PC-9 (cell line): ENCODE results near the gene USH1C. TPM values are rescaled to one million over a fixed set of nuclear protein-coding genes. Genes with fewer than 3 reads are reported as not detected.

Experiments used
- BruUV-seq: library from RNA; stranded (reverse); fragments of 400-500 nt; replicated peaks from 2 replicates; lab custom pipeline; 2021; lab: Mats Ljungman, UMichigan
- CTCF ChIA-PET: fragments of 300-600 bp; sonication (Branson Sonifier 250); formaldehyde crosslinking; loops from one replicate; lab custom pipeline; 2022; ENCODE audit warnings: antibody characterized with exemption; lab: Charles Lee
- POLR2A ChIA-PET: fragments of 300-600 bp; sonication (Branson Sonifier 250); formaldehyde crosslinking; loops from one replicate; lab custom pipeline; 2022; ENCODE audit warnings: antibody characterized with exemption; ENCODE audit not compliant: unreplicated experiment; lab: Charles Lee
- DNase-seq, 2 experiments: peaks; one replicate each; pipeline versions ENCODE4 v3.0.0 to v3.0.0-alpha.2; 2015 to 2022; ENCODE audit warnings: mixed read lengths in 1 of 2
- H2AFZ ChIP-seq: fragments of 200-600 bp; sonication (generic); 2 replicates; pipeline ENCODE4 v1.8.1; 2017; ENCODE audit warnings: antibody characterized with exemption
- H3F3A ChIP-seq: fragments of 200-600 bp; sonication (generic); 2 replicates; pipeline ENCODE4 v1.8.1; 2017; ENCODE audit warnings: antibody characterized with exemption, mild to moderate bottlenecking, low read depth; ENCODE audit not compliant: insufficient read depth
- H3K27ac ChIP-seq: fragments of 200-600 bp; sonication (generic); 2 replicates; pipeline ENCODE4 v1.6.1; 2016; ENCODE audit warnings: mixed run types
- H3K27me3 ChIP-seq: fragments of 200-600 bp; sonication (generic); 2 replicates; pipeline ENCODE4 v1.6.1; 2016; ENCODE audit warnings: low read depth, mixed run types; ENCODE audit not compliant: insufficient read depth
- H3K36me3 ChIP-seq: fragments of 200-600 bp; sonication (generic); 2 replicates; pipeline ENCODE4 v1.6.1; 2016; ENCODE audit warnings: low read depth, mixed run types
- H3K4me1 ChIP-seq: fragments of 200-600 bp; sonication (generic); replicated peaks from 2 replicates; pipeline ENCODE4 v1.6.1; 2016; ENCODE audit warnings: mixed run types; ENCODE audit not compliant: insufficient read depth
- H3K4me2 ChIP-seq: fragments of 200-600 bp; sonication (generic); 2 replicates; pipeline ENCODE4 v1.6.1; 2017; ENCODE audit warnings: mixed run types
- H3K4me3 ChIP-seq: fragments of 200-600 bp; sonication (generic); 2 replicates; pipeline ENCODE4 v1.6.1; 2016; ENCODE audit warnings: mixed run types
- H3K79me2 ChIP-seq: fragments of 200-600 bp; sonication (generic); 2 replicates; pipeline ENCODE4 v1.6.1; 2017; ENCODE audit warnings: low read depth, mixed run types
- H3K9me2 ChIP-seq: fragments of 200-600 bp; sonication (generic); 2 replicates; pipeline ENCODE4 v1.8.1; 2017; ENCODE audit warnings: mild to moderate bottlenecking; ENCODE audit not compliant: insufficient read depth
- H3K9me3 ChIP-seq: fragments of 200-600 bp; sonication (generic); 2 replicates; pipeline ENCODE4 v1.8.1; 2016; ENCODE audit warnings: low read depth; ENCODE audit not compliant: insufficient read depth
- H4K20me1 ChIP-seq: fragments of 200-600 bp; sonication (generic); 2 replicates; pipeline ENCODE4 v1.8.1; 2017; ENCODE audit not compliant: insufficient read depth
- CTCF ChIP-seq: fragments of 200-600 bp; sonication (generic); conservative IDR thresholded peaks from 2 replicates; pipeline ENCODE4 v1.6.1; 2017; ENCODE audit warnings: mixed run types, antibody characterized with exemption, mild to moderate bottlenecking, moderate library complexity
- EZH2 ChIP-seq: fragments of 200-600 bp; sonication (generic); IDR thresholded peaks from 2 replicates; pipeline ENCODE4 v1.8.0; 2017; ENCODE audit warnings: antibody characterized with exemption, low read depth
- intact Hi-C: fragments of 100-400 bp; cut with micrococcal nuclease; formaldehyde crosslinking; loops from one replicate; pipeline ENCODE4 v1.10.0; 2022; ENCODE audit not compliant: unreplicated experiment
- total RNA-seq: library from RNA; stranded (reverse); gene quantifications from 2 replicates; pipeline ENCODE4 v1.2.3, GENCODE V29; 2021

USH1C gene
- total RNA-seq, 1 experiment from 2014 or later = not detected

- Histone ChIP-seq H2AFZ (no peak overlapping the region), H3K9me2 (no peaks in the 10 kb centered on the region), H3K36me3 (no peaks in the 10 kb centered on the region), H3K79me2 (no peaks in the 10 kb centered on the region), H3K9me3 (no peaks in the 10 kb centered on the region), H4K20me1 (no peaks in the 10 kb centered on the region), H3K4me1 (no peaks in the 10 kb centered on the region), H3K4me3 (no peak overlapping the region), H3K27me3 (peaks cover 97% of the 10 kb centered on the region), H3F3A (no peaks in the 10 kb centered on the region), H3K27ac (no peak overlapping the region), H3K4me2 (no peak overlapping the region)
- POLR2A ChIA-PET = no interaction called here
- intact Hi-C loops = no loop called here
- DNase-seq = no peak
- no TSS peak for BruUV-seq
- TF ChIP-seq CTCF (no peak), EZH2 (no peak)
- CTCF ChIA-PET = no interaction called here
Observed at GRCh38 chr11:17459236-17459896, 84.8 kb downstream of the USH1C start.

GRCh38 chr11:17458268-17458667, 85.9 kb downstream of the USH1C start:
- peaks cover 97% of the 10 kb centered on the region for H3K27me3 ChIP-seq
- H3K79me2 ChIP-seq = no peaks in the 10 kb centered on the region
- ChIA-PET POLR2A (no interaction called here), CTCF (no interaction called here)
- H3K4me1 ChIP-seq = no peaks in the 10 kb centered on the region
- H3K36me3 ChIP-seq = no peaks in the 10 kb centered on the region
- H3K4me3 ChIP-seq = no peak overlapping the region
- no peak overlapping the region for H3K4me2 ChIP-seq
- no peaks in the 10 kb centered on the region for H3K9me3 ChIP-seq
- no peaks in the 10 kb centered on the region for H4K20me1 ChIP-seq
- TF ChIP-seq CTCF = no peak
- no peak for TF ChIP-seq EZH2
- BruUV-seq = no TSS peak
- intact Hi-C loops = no loop called here
- no peak for DNase-seq
- H2AFZ ChIP-seq = no peak overlapping the region
- H3K9me2 ChIP-seq = no peaks in the 10 kb centered on the region
- H3K27ac ChIP-seq = no peak overlapping the region
- no peaks in the 10 kb centered on the region for H3F3A ChIP-seq

GRCh38 chr11:17457396-17458173, 86.6 kb downstream of the USH1C start:
- intact Hi-C loops = no loop called here
- Histone ChIP-seq H3K4me3 (no peak overlapping the region), H4K20me1 (no peaks in the 10 kb centered on the region), H3K9me2 (no peaks in the 10 kb centered on the region), H3K27me3 (peaks cover 97% of the 10 kb centered on the region), H3K9me3 (no peaks in the 10 kb centered on the region), H3K4me1 (no peaks in the 10 kb centered on the region), H3K4me2 (no peak overlapping the region), H3K36me3 (no peaks in the 10 kb centered on the region), H2AFZ (no peak overlapping the region), H3K79me2 (no peaks in the 10 kb centered on the region), H3F3A (no peaks in the 10 kb centered on the region), H3K27ac (no peak overlapping the region)
- ChIA-PET POLR2A (interaction anchor here (0.7 kb wide), 1 partner anchor 349 kb away, joined by 3 read pairs; no protein-coding TSS in a partner anchor), CTCF (no interaction called here)
- TF ChIP-seq CTCF (no peak), EZH2 (no peak)
- no TSS peak for BruUV-seq
- no peak for DNase-seq
